ENCODE measurements around the gene CYP2R1.

GRCh38 chr11:14930369-14930768, 38.3 kb upstream of the CYP2R1 start:
- TF ChIP-seq TCF12 (IDR thresholded peaks at IDR 0.05; ENCODE audit: low read depth) (no peak), MAX (IDR thresholded peaks at IDR 0.05) (no peak), EP300 (IDR thresholded peaks at IDR 0.05; ENCODE audit: borderline replicate concordance) (no peak), TAF1 (IDR thresholded peaks at IDR 0.05; ENCODE audit: low read depth) (no peak), ZBTB7A (IDR thresholded peaks at IDR 0.05; ENCODE audit: low read depth) (no peak), RAD21 (IDR thresholded peaks at IDR 0.05; ENCODE audit: low read depth) (no peak), CEBPB (IDR thresholded peaks at IDR 0.05) (no peak), YY1 (IDR thresholded peaks at IDR 0.05; ENCODE audit: low read depth) (no peak), CREB1 (IDR thresholded peaks at IDR 0.05; ENCODE audit: low read depth) (no peak), REST (IDR thresholded peaks at IDR 0.05; ENCODE audit: low read depth) (no peak), EGR1 (IDR thresholded peaks at IDR 0.05) (no peak), FOXM1 (IDR thresholded peaks at IDR 0.05; ENCODE audit: borderline replicate concordance, low read depth) (no peak), USF1 (IDR thresholded peaks at IDR 0.05) (no peak), NFIC (IDR thresholded peaks at IDR 0.05) (no peak)

Measured in Ishikawa (cell line).